Small intestine (tissue), 7 donors: ENCODE measurements around the gene ARHGAP22. TPM values are rescaled to one million over a fixed set of nuclear protein-coding genes. Genes with fewer than 3 reads are reported as not detected.

Experiments used
- DNase-seq, 2 donors: peaks; one replicate each; pipeline versions ENCODE4 v3.0.0 to v3.0.0-alpha.2; 2013
- FAIRE-seq: peaks from 2 replicates; lab custom pipeline; 2012; peaks lifted over from hg19 to GRCh38; lab: Jason Lieb, UNC
- H3K27ac ChIP-seq, 3 donors: one replicate each; pipeline ENCODE4 v1.5.1; 2013; ENCODE audit warnings: low read length in 2 of 3, mild to moderate bottlenecking in 2 of 3, control low read depth in 1 of 3, inconsistent platforms in 1 of 3, low read depth in 1 of 3, moderate library complexity in 1 of 3
- H3K27me3 ChIP-seq, 3 donors: one replicate each; pipeline ENCODE4 v1.6.1; 2013; ENCODE audit warnings: low read length in 3 of 3, inconsistent platforms in 1 of 3; ENCODE audit not compliant: control insufficient read depth in 3 of 3, insufficient read depth in 3 of 3
- H3K36me3 ChIP-seq, 3 donors: one replicate each; pipeline ENCODE4 v1.6.1; 2013; ENCODE audit warnings: low read length in 3 of 3, inconsistent platforms in 1 of 3, low read depth in 1 of 3, mild to moderate bottlenecking in 1 of 3, moderate library complexity in 1 of 3; ENCODE audit not compliant: control insufficient read depth in 3 of 3, insufficient read depth in 2 of 3
- H3K4me1 ChIP-seq, 3 donors: one replicate each; pipeline ENCODE4 v1.6.1; 2013; ENCODE audit warnings: low read length in 2 of 3, inconsistent platforms in 1 of 3, low read depth in 1 of 3, mild to moderate bottlenecking in 1 of 3, moderate library complexity in 1 of 3; ENCODE audit not compliant: control insufficient read depth in 3 of 3, insufficient read depth in 2 of 3
- H3K4me3 ChIP-seq, 3 donors: one replicate each; pipeline ENCODE4 v1.5.1; 2013; ENCODE audit warnings: low read length in 3 of 3, control low read depth in 1 of 3, inconsistent platforms in 1 of 3, low read depth in 1 of 3, mild to moderate bottlenecking in 1 of 3, moderate library complexity in 1 of 3
- H3K9me3 ChIP-seq, 2 donors: one replicate each; pipeline ENCODE4 v1.6.1; 2013; ENCODE audit warnings: low read depth in 1 of 2, low read length in 1 of 2; ENCODE audit not compliant: control insufficient read depth in 2 of 2, insufficient read depth in 1 of 2
- WGBS, 3 donors: extraction: QIAGEN DNeasy Blood & Tissue Kit; methylation state at CpG; one replicate each; pipeline ENCODE4 v1.1.7; 2013; 5-methylcytosine and 5-hydroxymethylcytosine counted together
- polyA plus RNA-seq, 4 donors: library from polyadenylated mRNA; stranded (reverse) in 3 of 4; unstranded in 1 of 4; fragments of 200-250 nt in 3 of 4; fragments of 120-200 nt in 1 of 4; gene quantifications; one replicate each; pipeline versions ENCODE4 v1.2.1 to v1.2.3, GENCODE V29; 2013
- donor health status: healthy with polysubstance abuse.
- donor health status: control.
- donor health status: control.
- donor health status: Bipolar disorder and iron deficiency.
- donor health status: healthy.

Gene ARHGAP22
- polyA plus RNA-seq, 4 donors = 0.54 to 1.4 (median 1.3) TPM; not detected in 1

GRCh38 chr10:48526011-48526821 is 78.7 kb downstream of the ARHGAP22 start:
- WGBS, 3 donors = 32 to 39% (median 36%) methylated on average over 14 of the region's 14 CpGs
- no peak for FAIRE-seq
- peak overlapping the region in 1 of 3 donors; percentile 25 for H3K27ac ChIP-seq

GRCh38 chr10:48525113-48525512 is 79.8 kb downstream of the ARHGAP22 start:
- Histone ChIP-seq H3K27me3 (peaks cover 13 to 42% (median 14%) of the 10 kb centered on the region in 3 donors), H3K36me3 (no peaks in the 10 kb centered on the region), H3K27ac (no peak overlapping the region), H3K4me3 (no peak overlapping the region), H3K4me1 (peaks cover 0 to 6% (median 2%) of the 10 kb centered on the region in 3 donors), H3K9me3 (peaks cover 0 to 4% of the 10 kb centered on the region in 2 donors)
- no peak for DNase-seq
- FAIRE-seq = no peak
- 92 to 97% (median 94%) methylated on average over 5 of the region's 5 CpGs for WGBS, 3 donors

More at GRCh38 chr10:48526011-48526821, 78.7 kb downstream of the ARHGAP22 start:
- Histone ChIP-seq H3K36me3 (no peaks in the 10 kb centered on the region), H3K4me1 (peaks cover 0 to 6% (median 2%) of the 10 kb centered on the region in 3 donors), H3K27me3 (peaks cover 13 to 39% (median 14%) of the 10 kb centered on the region in 3 donors), H3K9me3 (peaks cover 0 to 4% of the 10 kb centered on the region in 2 donors), H3K4me3 (no peak overlapping the region)
- DNase-seq = no peak

GRCh38 chr10:48523820-48524758 is 80.8 kb downstream of the ARHGAP22 start:
- peaks cover 0 to 4% of the 10 kb centered on the region in 2 donors for H3K9me3 ChIP-seq
- FAIRE-seq (no peak), DNase-seq (peak in 1 of 2 donors; percentile 17)
- H3K36me3 ChIP-seq = no peaks in the 10 kb centered on the region
- H3K4me3 ChIP-seq = peak overlapping the region in 1 of 3 donors; percentile 22
- H3K27ac ChIP-seq = no peak overlapping the region
- H3K4me1 ChIP-seq = peaks cover 0 to 6% (median 2%) of the 10 kb centered on the region in 3 donors
- H3K27me3 ChIP-seq = peaks cover 13 to 42% (median 14%) of the 10 kb centered on the region in 3 donors
- WGBS, 3 donors = 5 to 11% (median 8%) methylated on average over 36 to 93 of the region's 93 CpGs

- Histone ChIP-seq H3K4me1 (peaks cover 0 to 6% (median 2%) of the 10 kb centered on the region in 3 donors), H3K27me3 (peaks cover 13 to 42% (median 16%) of the 10 kb centered on the region in 3 donors), H3K4me3 (peak overlapping the region in 2 of 3 donors; percentile 22 to 25), H3K36me3 (no peaks in the 10 kb centered on the region), H3K27ac (no peak overlapping the region), H3K9me3 (peaks cover 0 to 4% of the 10 kb centered on the region in 2 donors)
- FAIRE-seq = no peak
- peak in 1 of 2 donors; percentile 46 for DNase-seq
- WGBS, 3 donors = 2 to 3% (median 3%) methylated on average over 45 to 47 of the region's 47 CpGs
These were observed 81.6 kb downstream of the ARHGAP22 start for GRCh38 chr10:48523212-48523819.

- H3K27ac ChIP-seq = no peak overlapping the region
- no peak for FAIRE-seq
These were observed 82.7 kb downstream of the ARHGAP22 start for GRCh38 chr10:48522011-48522765.

GRCh38 chr10:48520594-48520993 is 84.3 kb downstream of the ARHGAP22 start:
- Histone ChIP-seq H3K4me1 (peaks cover 0 to 6% (median 2%) of the 10 kb centered on the region in 3 donors), H3K4me3 (no peak overlapping the region), H3K27me3 (peaks cover 13 to 32% (median 17%) of the 10 kb centered on the region in 3 donors), H3K36me3 (no peaks in the 10 kb centered on the region), H3K27ac (no peak overlapping the region), H3K9me3 (peaks cover 0 to 9% of the 10 kb centered on the region in 2 donors)
- FAIRE-seq (no peak), DNase-seq (no peak)
- 88 to 94% (median 93%) methylated on average over 7 of the region's 7 CpGs for WGBS, 3 donors

More at GRCh38 chr10:48522011-48522765, 82.7 kb downstream of the ARHGAP22 start:
- DNase-seq = no peak
- peaks cover 0 to 4% of the 10 kb centered on the region in 2 donors for H3K9me3 ChIP-seq
- H3K27me3 ChIP-seq = peaks cover 13 to 38% (median 16%) of the 10 kb centered on the region in 3 donors
- peaks cover 0 to 6% (median 2%) of the 10 kb centered on the region in 3 donors for H3K4me1 ChIP-seq
- no peaks in the 10 kb centered on the region for H3K36me3 ChIP-seq
- no peak overlapping the region for H3K4me3 ChIP-seq
- WGBS, 3 donors = 76 to 84% (median 82%) methylated on average over 7 of the region's 7 CpGs

- peaks cover 0 to 9% of the 10 kb centered on the region in 2 donors for H3K9me3 ChIP-seq
- H3K4me3 ChIP-seq = no peak overlapping the region
- no peaks in the 10 kb centered on the region for H3K36me3 ChIP-seq
- peaks cover 0 to 6% (median 2%) of the 10 kb centered on the region in 3 donors for H3K4me1 ChIP-seq
- 77 to 85% (median 84%) methylated on average over 3 of the region's 3 CpGs for WGBS, 3 donors
- H3K27me3 ChIP-seq = peaks cover 13 to 29% (median 17%) of the 10 kb centered on the region in 3 donors
- FAIRE-seq (no peak), DNase-seq (no peak)
- no peak overlapping the region for H3K27ac ChIP-seq
These were observed 84.7 kb downstream of the ARHGAP22 start for GRCh38 chr10:48520184-48520506.
